DND-41 (cell line): ENCODE results near the gene LHFPL2.

ENCODE experiments used
- ATAC-seq: fragments of 200-7000 bp; cut with Tn5 transposase; 3 replicates; pipeline ENCODE4 v1.9.1; 2021; ENCODE audit warnings: low read depth; ENCODE audit not compliant: insufficient read depth
- DNase-seq: peaks from one replicate; pipeline ENCODE4 v3.0.0-alpha.2; 2020
- H2AFZ ChIP-seq: 2 replicates; pipeline ENCODE4 v1.6.0; 2012; ENCODE audit warnings: low read depth, low read length
- H3K27ac ChIP-seq: 2 replicates; pipeline ENCODE4 v1.5.1; 2012; ENCODE audit warnings: low read length, inconsistent platforms
- H3K27me3 ChIP-seq: fragments of 200-600 bp; sonication (generic); 2 replicates; pipeline ENCODE4 v1.6.0; 2012; ENCODE audit warnings: low read length, mild to moderate bottlenecking, inconsistent platforms; ENCODE audit not compliant: insufficient read depth, poor library complexity
- H3K36me3 ChIP-seq: 2 replicates; pipeline ENCODE4 v1.5.1; 2012; ENCODE audit warnings: low read length, inconsistent platforms; ENCODE audit not compliant: insufficient read depth
- H3K4me1 ChIP-seq: 2 replicates; pipeline ENCODE4 v1.5.1; 2012; ENCODE audit warnings: mild to moderate bottlenecking, low read length; ENCODE audit not compliant: insufficient read depth
- H3K4me2 ChIP-seq: 2 replicates; pipeline ENCODE4 v1.6.0; 2012; ENCODE audit warnings: mild to moderate bottlenecking, moderate library complexity, low read length, inconsistent platforms; ENCODE audit not compliant: insufficient read depth
- H3K4me3 ChIP-seq, 2 experiments: fragments of 200-600 bp in 1 of 2; shearing (Covaris generic) in 1 of 2; 2 replicates each; pipeline ENCODE4 v1.5.1; 2012 to 2016; ENCODE audit warnings: inconsistent platforms in 2 of 2, low read length in 2 of 2, mild to moderate bottlenecking in 2 of 2, low read depth in 1 of 2, moderate library complexity in 1 of 2
- H3K79me2 ChIP-seq: 2 replicates; pipeline ENCODE4 v1.6.0; 2012; ENCODE audit warnings: low read length, inconsistent platforms; ENCODE audit not compliant: insufficient read depth
- H3K9ac ChIP-seq: 2 replicates; pipeline ENCODE4 v1.6.0; 2012; ENCODE audit warnings: low read depth, mild to moderate bottlenecking, inconsistent platforms, low read length, moderate library complexity
- H3K9me3 ChIP-seq: 2 replicates; pipeline ENCODE4 v1.5.1; 2012; ENCODE audit warnings: low read length, moderate library complexity, mild to moderate bottlenecking, inconsistent platforms; ENCODE audit not compliant: insufficient read depth, severe bottlenecking
- H4K20me1 ChIP-seq: 2 replicates; pipeline ENCODE4 v1.6.0; 2012; ENCODE audit warnings: low read length; ENCODE audit not compliant: insufficient read depth
- CTCF ChIP-seq: IDR thresholded peaks from 2 replicates; pipeline ENCODE4 v1.5.1; 2012; ENCODE audit warnings: borderline replicate concordance, low read length, moderate library complexity, mild to moderate bottlenecking; ENCODE audit not compliant: poor library complexity, severe bottlenecking; ENCODE audit errors: extremely low read depth
- EZH2 ChIP-seq: IDR thresholded peaks from 3 replicates; pipeline ENCODE4 v1.6.1; 2012; ENCODE audit warnings: borderline replicate concordance, low read depth, mild to moderate bottlenecking, moderate library complexity, low read length, inconsistent platforms; ENCODE audit not compliant: severe bottlenecking

LHFPL2 gene

GRCh38 chr5:78604689-78605285, 43.8 kb downstream of the LHFPL2 start:
- Histone ChIP-seq H3K4me1 (no peaks in the 10 kb centered on the region), H3K27ac (no peak overlapping the region)

GRCh38 chr5:78603636-78604175, 44.9 kb downstream of the LHFPL2 start:
- ATAC-seq (no peak), DNase-seq (no peak)
- H3K4me2 ChIP-seq: no peak overlapping the region
- no peaks in the 10 kb centered on the region for H3K27me3 ChIP-seq
- H2AFZ ChIP-seq: no peak overlapping the region
- H3K4me3 ChIP-seq: no peak overlapping the region
- no peaks in the 10 kb centered on the region for H3K79me2 ChIP-seq
- no peak overlapping the region for H3K27ac ChIP-seq
- no peak for TF ChIP-seq CTCF
- no peak for TF ChIP-seq EZH2
- no peaks in the 10 kb centered on the region for H3K36me3 ChIP-seq
- no peaks in the 10 kb centered on the region for H3K9me3 ChIP-seq
- H3K4me1 ChIP-seq: no peaks in the 10 kb centered on the region
- H4K20me1 ChIP-seq: no peaks in the 10 kb centered on the region
- no peak overlapping the region for H3K9ac ChIP-seq

More at GRCh38 chr5:78604689-78605285, 43.8 kb downstream of the LHFPL2 start:
- ATAC-seq (no peak), DNase-seq (no peak)
- Histone ChIP-seq H3K9ac (no peak overlapping the region), H2AFZ (no peak overlapping the region), H3K36me3 (no peaks in the 10 kb centered on the region), H3K9me3 (no peaks in the 10 kb centered on the region), H3K79me2 (no peaks in the 10 kb centered on the region), H4K20me1 (no peaks in the 10 kb centered on the region), H3K4me3 (no peak overlapping the region), H3K27me3 (no peaks in the 10 kb centered on the region), H3K4me2 (no peak overlapping the region)
- TF ChIP-seq EZH2 (no peak), CTCF (no peak)

GRCh38 chr5:78602400-78602799, 46.2 kb downstream of the LHFPL2 start:
- Histone ChIP-seq H3K4me2 (no peak overlapping the region), H3K4me3 (no peak overlapping the region), H3K27ac (no peak overlapping the region), H3K4me1 (no peaks in the 10 kb centered on the region), H2AFZ (no peak overlapping the region), H4K20me1 (no peaks in the 10 kb centered on the region), H3K79me2 (no peaks in the 10 kb centered on the region), H3K9me3 (no peaks in the 10 kb centered on the region), H3K27me3 (no peaks in the 10 kb centered on the region), H3K36me3 (no peaks in the 10 kb centered on the region), H3K9ac (no peak overlapping the region)
- TF ChIP-seq CTCF: no peak
- TF ChIP-seq EZH2: no peak
- DNase-seq: no peak
- no peak for ATAC-seq
